Measurements from ENCODE around the gene CSGALNACT2.

DNA sequence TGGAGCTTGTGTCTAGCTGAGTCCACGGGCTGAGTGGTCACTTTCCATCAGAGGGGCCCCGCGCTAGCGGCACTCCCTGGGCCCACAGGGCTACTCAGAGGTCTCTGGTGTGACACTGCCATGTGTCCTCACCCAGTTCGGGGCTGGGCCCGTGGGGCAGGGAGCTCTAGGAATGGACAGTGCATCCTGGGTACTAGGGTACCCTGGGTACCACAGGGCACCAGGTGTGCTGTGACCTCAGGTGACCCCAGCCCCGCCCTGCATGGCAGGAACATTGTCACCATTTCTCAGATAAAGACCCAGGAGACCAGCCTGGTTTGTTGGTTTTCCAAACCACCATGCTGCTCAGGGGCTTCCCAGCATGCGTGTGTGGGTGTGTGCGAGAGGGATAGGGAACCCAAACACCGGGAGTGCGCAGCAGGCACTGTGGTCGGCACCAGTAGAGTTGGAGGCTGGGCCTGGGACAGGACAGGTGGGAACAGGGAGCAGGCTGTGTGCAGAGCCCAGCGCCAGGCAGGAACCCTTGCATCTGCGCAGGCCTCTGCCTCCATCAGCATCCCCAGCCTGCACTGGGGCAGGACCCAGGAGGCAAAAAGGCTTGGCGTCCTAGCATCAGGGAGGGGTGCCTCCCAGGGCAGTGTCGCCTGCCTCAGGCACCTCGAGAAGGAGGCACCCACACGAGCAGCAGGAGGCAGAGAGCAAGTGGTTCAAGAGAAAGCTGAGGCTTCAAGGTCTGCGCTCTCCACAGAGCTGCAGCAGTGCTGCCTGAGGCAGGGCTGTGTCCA is 19.4 kb upstream of the CSGALNACT2 start:
- TF ChIP-seq POLR2AphosphoS5 (IDR thresholded peaks at IDR 0.05; ENCODE audit: low read depth, low read length) (no peak), TCF7L2 (IDR thresholded peaks at IDR 0.05; ENCODE audit: low read depth, low read length) (no peak)
- TF ChIP-seq, protein P1, sequence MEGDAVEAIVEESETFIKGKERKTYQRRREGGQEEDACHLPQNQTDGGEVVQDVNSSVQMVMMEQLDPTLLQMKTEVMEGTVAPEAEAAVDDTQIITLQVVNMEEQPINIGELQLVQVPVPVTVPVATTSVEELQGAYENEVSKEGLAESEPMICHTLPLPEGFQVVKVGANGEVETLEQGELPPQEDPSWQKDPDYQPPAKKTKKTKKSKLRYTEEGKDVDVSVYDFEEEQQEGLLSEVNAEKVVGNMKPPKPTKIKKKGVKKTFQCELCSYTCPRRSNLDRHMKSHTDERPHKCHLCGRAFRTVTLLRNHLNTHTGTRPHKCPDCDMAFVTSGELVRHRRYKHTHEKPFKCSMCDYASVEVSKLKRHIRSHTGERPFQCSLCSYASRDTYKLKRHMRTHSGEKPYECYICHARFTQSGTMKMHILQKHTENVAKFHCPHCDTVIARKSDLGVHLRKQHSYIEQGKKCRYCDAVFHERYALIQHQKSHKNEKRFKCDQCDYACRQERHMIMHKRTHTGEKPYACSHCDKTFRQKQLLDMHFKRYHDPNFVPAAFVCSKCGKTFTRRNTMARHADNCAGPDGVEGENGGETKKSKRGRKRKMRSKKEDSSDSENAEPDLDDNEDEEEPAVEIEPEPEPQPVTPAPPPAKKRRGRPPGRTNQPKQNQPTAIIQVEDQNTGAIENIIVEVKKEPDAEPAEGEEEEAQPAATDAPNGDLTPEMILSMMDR (IDR thresholded peaks at IDR 0.05) = no peak
- TF ChIP-seq, protein P2, sequence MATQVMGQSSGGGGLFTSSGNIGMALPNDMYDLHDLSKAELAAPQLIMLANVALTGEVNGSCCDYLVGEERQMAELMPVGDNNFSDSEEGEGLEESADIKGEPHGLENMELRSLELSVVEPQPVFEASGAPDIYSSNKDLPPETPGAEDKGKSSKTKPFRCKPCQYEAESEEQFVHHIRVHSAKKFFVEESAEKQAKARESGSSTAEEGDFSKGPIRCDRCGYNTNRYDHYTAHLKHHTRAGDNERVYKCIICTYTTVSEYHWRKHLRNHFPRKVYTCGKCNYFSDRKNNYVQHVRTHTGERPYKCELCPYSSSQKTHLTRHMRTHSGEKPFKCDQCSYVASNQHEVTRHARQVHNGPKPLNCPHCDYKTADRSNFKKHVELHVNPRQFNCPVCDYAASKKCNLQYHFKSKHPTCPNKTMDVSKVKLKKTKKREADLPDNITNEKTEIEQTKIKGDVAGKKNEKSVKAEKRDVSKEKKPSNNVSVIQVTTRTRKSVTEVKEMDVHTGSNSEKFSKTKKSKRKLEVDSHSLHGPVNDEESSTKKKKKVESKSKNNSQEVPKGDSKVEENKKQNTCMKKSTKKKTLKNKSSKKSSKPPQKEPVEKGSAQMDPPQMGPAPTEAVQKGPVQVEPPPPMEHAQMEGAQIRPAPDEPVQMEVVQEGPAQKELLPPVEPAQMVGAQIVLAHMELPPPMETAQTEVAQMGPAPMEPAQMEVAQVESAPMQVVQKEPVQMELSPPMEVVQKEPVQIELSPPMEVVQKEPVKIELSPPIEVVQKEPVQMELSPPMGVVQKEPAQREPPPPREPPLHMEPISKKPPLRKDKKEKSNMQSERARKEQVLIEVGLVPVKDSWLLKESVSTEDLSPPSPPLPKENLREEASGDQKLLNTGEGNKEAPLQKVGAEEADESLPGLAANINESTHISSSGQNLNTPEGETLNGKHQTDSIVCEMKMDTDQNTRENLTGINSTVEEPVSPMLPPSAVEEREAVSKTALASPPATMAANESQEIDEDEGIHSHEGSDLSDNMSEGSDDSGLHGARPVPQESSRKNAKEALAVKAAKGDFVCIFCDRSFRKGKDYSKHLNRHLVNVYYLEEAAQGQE (IDR thresholded peaks at IDR 0.05; ENCODE audit: insufficient read depth in 1 of 2, low read depth in 2 of 2, low read length in 1 of 2) = no peak

Measured in Panc1 (cell line).